Measurements from ENCODE around the gene SPEN. TPM values are rescaled to one million over a fixed set of nuclear protein-coding genes. Genes with fewer than 3 reads are reported as not detected.

SPEN gene
- total and polyA plus RNA-seq, 2 of the 13 experiments (the other 11 are each of a cell fraction or from before 2014, with no cell fraction given) = 4.8 to 14.0 TPM

DNA sequence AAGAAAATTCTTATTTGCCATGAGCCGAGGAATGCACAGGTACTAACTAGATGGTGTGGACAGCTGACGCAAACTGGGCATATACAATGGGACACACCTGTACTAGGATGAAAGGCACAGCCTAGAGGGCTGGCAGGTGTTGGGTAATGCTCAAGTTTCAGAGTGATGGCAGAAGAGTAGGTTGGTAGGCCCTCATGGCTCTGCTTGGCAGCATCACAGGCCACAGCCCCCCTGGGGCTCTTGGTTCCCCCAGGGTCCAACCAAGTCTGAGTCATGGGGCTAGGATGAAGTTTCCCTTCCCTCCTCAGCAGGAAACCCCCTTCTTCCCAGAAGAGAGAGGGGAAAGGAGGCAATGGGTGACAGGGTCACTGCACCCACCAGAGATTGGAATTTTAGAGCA, 35.2 kb downstream of the SPEN start:
- no peak for ATAC-seq
- FAIRE-seq = no peak
- no peak for TF ChIP-seq CCAR2 (optimal IDR thresholded peaks at IDR 0.05; ENCODE audit: low read depth, low read length)
- TF ChIP-seq ZNF709 (CRISPR knock-in tag; IDR thresholded peaks at IDR 0.05) = no peak
- TF ChIP-seq, protein P1, sequence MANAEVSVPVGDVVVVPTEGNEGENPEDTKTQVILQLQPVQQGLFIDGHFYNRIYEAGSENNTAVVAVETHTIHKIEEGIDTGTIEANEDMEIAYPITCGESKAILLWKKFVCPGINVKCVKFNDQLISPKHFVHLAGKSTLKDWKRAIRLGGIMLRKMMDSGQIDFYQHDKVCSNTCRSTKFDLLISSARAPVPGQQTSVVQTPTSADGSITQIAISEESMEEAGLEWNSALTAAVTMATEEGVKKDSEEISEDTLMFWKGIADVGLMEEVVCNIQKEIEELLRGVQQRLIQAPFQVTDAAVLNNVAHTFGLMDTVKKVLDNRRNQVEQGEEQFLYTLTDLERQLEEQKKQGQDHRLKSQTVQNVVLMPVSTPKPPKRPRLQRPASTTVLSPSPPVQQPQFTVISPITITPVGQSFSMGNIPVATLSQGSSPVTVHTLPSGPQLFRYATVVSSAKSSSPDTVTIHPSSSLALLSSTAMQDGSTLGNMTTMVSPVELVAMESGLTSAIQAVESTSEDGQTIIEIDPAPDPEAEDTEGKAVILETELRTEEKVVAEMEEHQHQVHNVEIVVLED (CRISPR knock-in tag; IDR thresholded peaks at IDR 0.05; ENCODE audit: borderline replicate concordance) = no peak
- no peak for TF ChIP-seq ZNF878 (CRISPR knock-in tag; IDR thresholded peaks at IDR 0.05)
- no peak for TF ChIP-seq ZFP90 (CRISPR knock-in tag; IDR thresholded peaks at IDR 0.05; ENCODE audit: borderline replicate concordance)
- no peak for TF ChIP-seq ZNF20 (CRISPR knock-in tag; IDR thresholded peaks at IDR 0.05)
- TF ChIP-seq, protein P2, sequence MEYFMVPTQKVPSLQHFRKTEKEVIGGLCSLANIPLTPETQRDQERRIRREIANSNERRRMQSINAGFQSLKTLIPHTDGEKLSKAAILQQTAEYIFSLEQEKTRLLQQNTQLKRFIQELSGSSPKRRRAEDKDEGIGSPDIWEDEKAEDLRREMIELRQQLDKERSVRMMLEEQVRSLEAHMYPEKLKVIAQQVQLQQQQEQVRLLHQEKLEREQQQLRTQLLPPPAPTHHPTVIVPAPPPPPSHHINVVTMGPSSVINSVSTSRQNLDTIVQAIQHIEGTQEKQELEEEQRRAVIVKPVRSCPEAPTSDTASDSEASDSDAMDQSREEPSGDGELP (IDR thresholded peaks at IDR 0.05; ENCODE audit: borderline replicate concordance, low read depth) = no peak
- TF ChIP-seq GTF3A (CRISPR knock-in tag; conservative IDR thresholded peaks at IDR 0.05) = no peak
- TF ChIP-seq ONECUT2 (CRISPR knock-in tag; IDR thresholded peaks at IDR 0.05) = no peak
- TF ChIP-seq, protein P3, sequence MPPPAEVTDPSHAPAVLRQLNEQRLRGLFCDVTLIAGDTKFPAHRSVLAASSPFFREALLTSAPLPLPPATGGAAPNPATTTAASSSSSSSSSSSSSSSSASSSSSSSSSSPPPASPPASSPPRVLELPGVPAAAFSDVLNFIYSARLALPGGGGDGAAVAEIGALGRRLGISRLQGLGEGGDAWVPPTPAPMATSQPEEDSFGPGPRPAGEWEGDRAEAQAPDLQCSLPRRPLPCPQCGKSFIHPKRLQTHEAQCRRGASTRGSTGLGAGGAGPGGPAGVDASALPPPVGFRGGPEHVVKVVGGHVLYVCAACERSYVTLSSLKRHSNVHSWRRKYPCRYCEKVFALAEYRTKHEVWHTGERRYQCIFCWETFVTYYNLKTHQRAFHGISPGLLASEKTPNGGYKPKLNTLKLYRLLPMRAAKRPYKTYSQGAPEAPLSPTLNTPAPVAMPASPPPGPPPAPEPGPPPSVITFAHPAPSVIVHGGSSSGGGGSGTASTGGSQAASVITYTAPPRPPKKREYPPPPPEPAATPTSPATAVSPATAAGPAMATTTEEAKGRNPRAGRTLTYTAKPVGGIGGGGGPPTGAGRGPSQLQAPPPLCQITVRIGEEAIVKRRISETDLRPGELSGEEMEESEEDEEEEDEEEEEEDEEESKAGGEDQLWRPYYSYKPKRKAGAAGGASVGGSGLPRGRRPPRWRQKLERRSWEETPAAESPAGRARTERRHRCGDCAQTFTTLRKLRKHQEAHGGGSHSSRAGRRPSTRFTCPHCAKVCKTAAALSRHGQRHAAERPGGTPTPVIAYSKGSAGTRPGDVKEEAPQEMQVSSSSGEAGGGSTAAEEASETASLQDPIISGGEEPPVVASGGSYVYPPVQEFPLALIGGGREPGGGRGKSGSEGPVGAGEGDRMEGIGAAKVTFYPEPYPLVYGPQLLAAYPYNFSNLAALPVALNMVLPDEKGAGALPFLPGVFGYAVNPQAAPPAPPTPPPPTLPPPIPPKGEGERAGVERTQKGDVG (CRISPR knock-in tag; IDR thresholded peaks at IDR 0.05; ENCODE audit: borderline replicate concordance) = no peak
- no peak for TF ChIP-seq ZIK1 (CRISPR knock-in tag; IDR thresholded peaks at IDR 0.05; ENCODE audit: borderline replicate concordance, low read depth)
- no peak for TF ChIP-seq ZNF44 (CRISPR knock-in tag; IDR thresholded peaks at IDR 0.05)
- no peak for TF ChIP-seq CHCHD3 (CRISPR knock-in tag; IDR thresholded peaks at IDR 0.05)
- TF ChIP-seq ZNF121 (CRISPR knock-in tag; IDR thresholded peaks at IDR 0.05) = no peak
- no peak for TF ChIP-seq ARNT2 (CRISPR knock-in tag; IDR thresholded peaks at IDR 0.05; ENCODE audit: low read depth)

More for the DNA sequence above, 35.2 kb downstream of the SPEN start:
- DNase-seq (ENCODE audit: low spot score) = no peak
- Histone ChIP-seq H3K9ac (ENCODE audit: insufficient read depth, low read depth, low read length) (no peak overlapping the region), H3K27me3 (ENCODE audit: control insufficient read depth in 1 of 2, insufficient read depth in 2 of 2, low read length in 2 of 2) (no peaks in the 10 kb centered on the region), H3K4me3 (replicated peaks in 1 of 3; ENCODE audit: insufficient read depth in 1 of 3, low read depth in 2 of 3, low read length in 3 of 3) (no peak overlapping the region), H3K9me3 (ENCODE audit: low read length) (no peaks in the 10 kb centered on the region), H3K27ac (ENCODE audit: extremely low read length, insufficient read depth, low read length) (no peak overlapping the region), H4K20me1 (ENCODE audit: insufficient read depth, low read length) (peaks cover 32% of the 10 kb centered on the region), H3K4me2 (ENCODE audit: low read depth, low read length) (no peak overlapping the region), H3K36me3 (replicated peaks in 1 of 2; ENCODE audit: control insufficient read depth in 1 of 2, insufficient read depth in 2 of 2, low read length in 2 of 2) (peaks cover 2 to 20% of the 10 kb centered on the region in 2 experiments; a peak in 4 of 5 replicates), H2AFZ (ENCODE audit: low read length) (no peak overlapping the region), H3K79me2 (ENCODE audit: insufficient read depth, low read length) (peaks cover 90% of the 10 kb centered on the region), H3K4me1 (ENCODE audit: insufficient read depth, low read length) (peaks cover 20% of the 10 kb centered on the region)
- ChIA-PET CTCF (ENCODE audit: low intra/inter-chr PET ratio, low total read pairs) (no interaction called here), POLR2A (no interaction called here)
- in situ Hi-C loops (cut with HindIII; ENCODE audit: extremely low pct_ligation_motif_present, low pct_unique_long_range_greater_than_20kb) = no loop called here
- 100% methylated on average over 2 of the region's 2 CpGs for WGBS (ENCODE audit: low lambda C conversion rate)
- BruUV-seq (replicated peaks) = no TSS peak
- intact Hi-C loops (cut with micrococcal nuclease; ENCODE audit: unreplicated experiment) = no loop called here
